GM12878 (cell line): Measurements from ENCODE around the gene GGT5.
"Not testable (repeated sequence)": the region's sequence is repeated elsewhere in the genome, so short reads cannot be mapped to it uniquely, and the experiment has no call there.

ENCODE experiments used
- CEBPB ChIP-seq, 2 experiments: fragments of 150-350 bp in 1 of 2; IDR thresholded peaks; 2 replicates each; pipeline ENCODE4 v1.6.1; 2012 to 2014; ENCODE audit warnings: low read depth in 2 of 2, low read length in 2 of 2, borderline replicate concordance in 1 of 2, inconsistent platforms in 1 of 2
- CTCF ChIP-seq, 3 experiments: IDR thresholded peaks in 2 of 3; conservative IDR thresholded peaks in 1 of 3; 2 replicates each; pipeline ENCODE4 v1.5.1; 2011; ENCODE audit warnings: low read depth in 3 of 3, low read length in 3 of 3, mild to moderate bottlenecking in 3 of 3, control low read depth in 2 of 3, moderate library complexity in 2 of 3, inconsistent platforms in 1 of 3, mixed read lengths in 1 of 3; ENCODE audit not compliant: control insufficient read depth in 2 of 3, insufficient read depth in 1 of 3; ENCODE audit errors: extremely low read depth in 1 of 3
- EP300 ChIP-seq, 2 experiments: fragments of 150-350 bp in 1 of 2; IDR thresholded peaks; 2 replicates each; pipeline ENCODE4 v1.6.1; 2011 to 2012; ENCODE audit warnings: low read depth in 2 of 2, low read length in 2 of 2, borderline replicate concordance in 1 of 2, improper control_type of control experiment in 1 of 2, inconsistent platforms in 1 of 2; ENCODE audit not compliant: control insufficient read depth in 1 of 2
- EZH2 ChIP-seq: IDR thresholded peaks from 2 replicates; pipeline ENCODE4 v1.6.1; 2012; ENCODE audit warnings: low read depth, mild to moderate bottlenecking, control low read depth, inconsistent platforms, low read length, borderline replicate concordance; ENCODE audit not compliant: control insufficient read depth
- JUNB ChIP-seq: IDR thresholded peaks from 2 replicates; pipeline ENCODE4 v1.6.1; 2016; ENCODE audit warnings: antibody characterized with exemption, mild to moderate bottlenecking
- REST ChIP-seq: IDR thresholded peaks from 2 replicates; pipeline ENCODE4 v1.6.1; 2012; ENCODE audit warnings: mild to moderate bottlenecking, low read depth, low read length
- SPI1 ChIP-seq: IDR thresholded peaks from 2 replicates; pipeline ENCODE4 v1.6.1; 2011; ENCODE audit warnings: low read depth, mild to moderate bottlenecking, low read length, moderate library complexity, borderline replicate concordance; ENCODE audit not compliant: insufficient read depth
- STAT1 ChIP-seq: fragments of 450-650 bp; conservative IDR thresholded peaks from 2 replicates; pipeline ENCODE4 v1.6.1; 2014; ENCODE audit warnings: antibody characterized with exemption, mild to moderate bottlenecking
- TCF12 ChIP-seq: IDR thresholded peaks from 2 replicates; pipeline ENCODE4 v1.6.1; 2011; ENCODE audit warnings: low read depth, mild to moderate bottlenecking, low read length
- ZBTB11 ChIP-seq: fragments of 450-650 bp; formaldehyde crosslinking; IDR thresholded peaks from 2 replicates; pipeline ENCODE4 v1.5.0; 2022; ENCODE audit warnings: mild to moderate bottlenecking, missing genetic modification characterization
- ZNF274 ChIP-seq: IDR thresholded peaks from one replicate; pipeline ENCODE4 v1.8.0; 2011; ENCODE audit not compliant: insufficient read length, insufficient read depth
- TF ChIP-seq, protein P1 (sequence below): IDR thresholded peaks from 2 replicates; pipeline ENCODE4 v1.6.1; 2011; ENCODE audit warnings: borderline replicate concordance, low read depth, mild to moderate bottlenecking, moderate library complexity, mixed read lengths, low read length; ENCODE audit not compliant: insufficient read depth; ENCODE audit errors: extremely low read length

GRCh38 chr22:24264329-24264896, 19.5 kb upstream of the GGT5 start:
- not testable (repeated sequence) for TF ChIP-seq REST; SPI1; CTCF (IDR thresholded peaks at IDR 0.05 in 2 of 3, conservative IDR thresholded peaks at IDR 0.05 in 1 of 3; ENCODE audit: control insufficient read depth in 2 of 3, extremely low read depth in 1 of 3, insufficient read depth in 1 of 3, low read depth in 3 of 3, low read length in 3 of 3); JUNB; EP300 (IDR thresholded peaks at IDR 0.05; ENCODE audit: borderline replicate concordance in 1 of 2, control insufficient read depth in 1 of 2, low read depth in 2 of 2, low read length in 2 of 2); ZNF274; STAT1; EZH2; CEBPB (IDR thresholded peaks at IDR 0.05; ENCODE audit: borderline replicate concordance in 1 of 2, low read depth in 2 of 2, low read length in 2 of 2); ZBTB11 (CRISPR knock-in tag); TCF12
- TF ChIP-seq, protein P1, sequence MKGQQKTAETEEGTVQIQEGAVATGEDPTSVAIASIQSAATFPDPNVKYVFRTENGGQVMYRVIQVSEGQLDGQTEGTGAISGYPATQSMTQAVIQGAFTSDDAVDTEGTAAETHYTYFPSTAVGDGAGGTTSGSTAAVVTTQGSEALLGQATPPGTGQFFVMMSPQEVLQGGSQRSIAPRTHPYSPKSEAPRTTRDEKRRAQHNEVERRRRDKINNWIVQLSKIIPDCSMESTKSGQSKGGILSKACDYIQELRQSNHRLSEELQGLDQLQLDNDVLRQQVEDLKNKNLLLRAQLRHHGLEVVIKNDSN, result not testable (repeated sequence)
